H9 (cell line): ENCODE measurements around the gene RBM33. TPM values are rescaled to one million over a fixed set of nuclear protein-coding genes. Genes with fewer than 3 reads are reported as not detected.

Source experiments
- DNase-seq: peaks from one replicate; pipeline ENCODE4 v3.0.0-alpha.2; 2017
- H2AFZ ChIP-seq: one replicate; pipeline ENCODE4 v1.6.1; 2013; ENCODE audit warnings: mild to moderate bottlenecking, low read length, control low read depth, moderate library complexity
- H2AK5ac ChIP-seq: 2 replicates; pipeline ENCODE4 v1.6.1; 2013; ENCODE audit warnings: low read length, control low read depth, mixed read lengths; ENCODE audit not compliant: insufficient read length
- H2BK120ac ChIP-seq: one replicate; pipeline ENCODE4 v1.6.1; 2013; ENCODE audit warnings: low read depth, mild to moderate bottlenecking, low read length, control low read depth, inconsistent platforms; ENCODE audit not compliant: poor library complexity, severe bottlenecking
- H2BK12ac ChIP-seq: 2 replicates; pipeline ENCODE4 v1.6.1; 2013; ENCODE audit warnings: low read length, control low read depth, mixed read lengths, low read depth; ENCODE audit not compliant: insufficient read length
- H2BK15ac ChIP-seq: 2 replicates; pipeline ENCODE4 v1.6.1; 2013; ENCODE audit warnings: low read depth, low read length, control low read depth
- H2BK20ac ChIP-seq: one replicate; pipeline ENCODE4 v1.6.1; 2013; ENCODE audit warnings: low read depth, mild to moderate bottlenecking, low read length, control low read depth, inconsistent platforms; ENCODE audit not compliant: poor library complexity, severe bottlenecking
- H2BK5ac ChIP-seq: 2 replicates; pipeline ENCODE4 v1.6.1; 2013; ENCODE audit warnings: low read length, control low read depth, mixed read lengths; ENCODE audit not compliant: insufficient read length
- H3K14ac ChIP-seq: 2 replicates; pipeline ENCODE4 v1.6.1; 2013; ENCODE audit warnings: low read length, control low read depth; ENCODE audit not compliant: insufficient read depth
- H3K18ac ChIP-seq: 2 replicates; pipeline ENCODE4 v1.6.1; 2013; ENCODE audit warnings: low read depth, mild to moderate bottlenecking, mixed read lengths, low read length, control low read depth; ENCODE audit not compliant: insufficient read length
- H3K23ac ChIP-seq: 2 replicates; pipeline ENCODE4 v1.6.1; 2013; ENCODE audit warnings: low read length, control low read depth, mixed read lengths, low read depth; ENCODE audit not compliant: insufficient read length
- H3K23me2 ChIP-seq: 2 replicates; pipeline ENCODE4 v1.6.1; 2013; ENCODE audit warnings: low read depth, mild to moderate bottlenecking, mixed read lengths, low read length, control low read depth; ENCODE audit not compliant: insufficient read length, poor library complexity, severe bottlenecking
- H3K27ac ChIP-seq: 2 replicates; pipeline ENCODE4 v1.5.1; 2013; ENCODE audit warnings: low read length, control low read depth, mixed read lengths, low read depth; ENCODE audit not compliant: insufficient read length
- H3K27me3 ChIP-seq: 2 replicates; pipeline ENCODE4 v1.6.1; 2013; ENCODE audit warnings: low read length, control low read depth, inconsistent platforms; ENCODE audit not compliant: insufficient read depth
- H3K4ac ChIP-seq: 2 replicates; pipeline ENCODE4 v1.6.1; 2013; ENCODE audit warnings: low read depth, mild to moderate bottlenecking, control low read depth, inconsistent platforms, low read length, moderate library complexity
- H3K4me1 ChIP-seq: 2 replicates; pipeline ENCODE4 v1.6.1; 2013; ENCODE audit warnings: low read length, control low read depth, inconsistent platforms; ENCODE audit not compliant: insufficient read depth
- H3K4me2 ChIP-seq: 2 replicates; pipeline ENCODE4 v1.6.1; 2013; ENCODE audit warnings: low read length, control low read depth, mixed read lengths; ENCODE audit not compliant: insufficient read length, insufficient read depth
- H3K56ac ChIP-seq: 2 replicates; pipeline ENCODE4 v1.6.1; 2013; ENCODE audit warnings: low read depth, mild to moderate bottlenecking, mixed read lengths, low read length, control low read depth; ENCODE audit not compliant: insufficient read length
- H3K79me1 ChIP-seq: 2 replicates; pipeline ENCODE4 v1.6.1; 2013; ENCODE audit warnings: low read depth, mild to moderate bottlenecking, moderate library complexity, low read length, control low read depth, inconsistent platforms; ENCODE audit not compliant: insufficient read depth, poor library complexity, severe bottlenecking
- H3K79me2 ChIP-seq: 2 replicates; pipeline ENCODE4 v1.6.1; 2013; ENCODE audit warnings: low read length, control low read depth, inconsistent platforms; ENCODE audit not compliant: insufficient read depth
- H3K9ac ChIP-seq: 2 replicates; pipeline ENCODE4 v1.6.1; 2013; ENCODE audit warnings: low read length, control low read depth, mixed read lengths; ENCODE audit not compliant: insufficient read length; ENCODE audit errors: extremely low read depth
- H3K9me3 ChIP-seq: one replicate; pipeline ENCODE4 v1.6.1; 2013; ENCODE audit warnings: low read depth, low read length, inconsistent platforms; ENCODE audit not compliant: control insufficient read depth
- H3T11ph ChIP-seq: one replicate; pipeline ENCODE4 v1.6.1; 2013; ENCODE audit warnings: mild to moderate bottlenecking, low read length, control low read depth, inconsistent platforms
- H4K20me1 ChIP-seq: one replicate; pipeline ENCODE4 v1.6.1; 2013; ENCODE audit not compliant: control insufficient read depth, insufficient read length, insufficient read depth
- H4K5ac ChIP-seq: 2 replicates; pipeline ENCODE4 v1.6.1; 2013; ENCODE audit warnings: low read depth, mild to moderate bottlenecking, mixed read lengths, low read length, control low read depth; ENCODE audit not compliant: insufficient read length
- H4K8ac ChIP-seq: replicated peaks from 2 replicates; pipeline ENCODE4 v1.6.1; 2013; ENCODE audit warnings: low read length, control low read depth, mixed read lengths, low read depth; ENCODE audit not compliant: insufficient read length
- H4K91ac ChIP-seq: 2 replicates; pipeline ENCODE4 v1.6.1; 2013; ENCODE audit warnings: low read depth, mild to moderate bottlenecking, moderate library complexity, mixed read lengths, low read length, control low read depth; ENCODE audit not compliant: insufficient read length
- H3K27ac Mint-ChIP-seq, 3 experiments: 2 replicates in 2 of 3; 3 replicates in 1 of 3; pipeline ENCODE4 v1.8.0; 2020 to 2021; ENCODE audit warnings: mixed read lengths in 3 of 3, mild to moderate bottlenecking in 1 of 3, moderate library complexity in 1 of 3
- H3K27me3 Mint-ChIP-seq: 2 replicates; pipeline ENCODE4 v1.8.0; 2021; ENCODE audit warnings: low read depth, mild to moderate bottlenecking, moderate library complexity, mixed read lengths
- H3K36me3 Mint-ChIP-seq, 3 experiments: 2 replicates in 2 of 3; 3 replicates in 1 of 3; pipeline ENCODE4 v1.8.0; 2020 to 2021; ENCODE audit warnings: low read depth in 3 of 3, mixed read lengths in 3 of 3; ENCODE audit not compliant: insufficient read depth in 1 of 3
- H3K4me1 Mint-ChIP-seq, 2 experiments: 2 replicates each; pipeline ENCODE4 v1.8.0; 2020; ENCODE audit warnings: mixed read lengths in 2 of 2
- H3K4me3 Mint-ChIP-seq, 2 experiments: 2 replicates in 1 of 2; 3 replicates in 1 of 2; pipeline ENCODE4 v1.8.0; 2020 to 2021; ENCODE audit warnings: mild to moderate bottlenecking in 2 of 2, mixed read lengths in 2 of 2, moderate library complexity in 1 of 2
- H3K9me3 Mint-ChIP-seq, 2 experiments: 2 replicates in 1 of 2; 3 replicates in 1 of 2; pipeline ENCODE4 v1.8.0; 2020; ENCODE audit warnings: mild to moderate bottlenecking in 2 of 2, mixed read lengths in 2 of 2, moderate library complexity in 1 of 2
- CTCF ChIP-seq: fragments of 200-600 bp; sonication (generic); conservative IDR thresholded peaks from 3 replicates; pipeline ENCODE4 v1.8.0; 2021; ENCODE audit warnings: antibody characterized with exemption, mild to moderate bottlenecking
- WGBS: extraction: QIAGEN DNeasy Blood & Tissue Kit; methylation state at CpG from one replicate; pipeline ENCODE4 v1.1.7; 2013; ENCODE audit warnings: missing lambda C conversion rate, low lambda C conversion rate, mixed read lengths; ENCODE audit not compliant: insufficient read length; ENCODE audit errors: extremely low coverage; 5-methylcytosine and 5-hydroxymethylcytosine counted together
- total RNA-seq: library from RNA; stranded (reverse); gene quantifications from 2 replicates; pipeline ENCODE4 v1.2.1, GENCODE V29; 2021

Gene RBM33
- total RNA-seq, 1 experiment from 2014 or later: 71.3 TPM

- Histone ChIP-seq H3K23ac (no peak overlapping the region), H3K9me3 (no peaks in the 10 kb centered on the region), H4K20me1 (no peaks in the 10 kb centered on the region), H4K91ac (no peak overlapping the region), H3K14ac (no peak overlapping the region), H2AK5ac (no peak overlapping the region), H3T11ph (no peak overlapping the region), H2BK120ac (no peak overlapping the region), H2BK15ac (no peak overlapping the region), H3K27me3 (no peaks in the 10 kb centered on the region), H4K5ac (no peak overlapping the region), H3K18ac (no peak overlapping the region), H2BK20ac (no peak overlapping the region), H3K56ac (no peak overlapping the region), H3K79me1 (no peaks in the 10 kb centered on the region), H3K4me2 (no peak overlapping the region), H2BK5ac (no peak overlapping the region), H3K4ac (no peak overlapping the region), H3K79me2 (no peaks in the 10 kb centered on the region), H2BK12ac (no peak overlapping the region), H3K4me1 (peaks cover 2% of the 10 kb centered on the region; the same call in 1 of the 2 replicates), H2AFZ (no peak overlapping the region), H3K27ac (no peak overlapping the region), H4K8ac (no peak overlapping the region), H3K23me2 (no peaks in the 10 kb centered on the region), H3K9ac (no peak overlapping the region)
- Mint-ChIP-seq H3K27me3 (peaks cover 14% of the 10 kb centered on the region), H3K36me3 (peaks cover 0 to 6% (median 0%) of the 10 kb centered on the region in 3 experiments; a peak in 1 of 7 replicates), H3K9me3 (no peaks in the 10 kb centered on the region), H3K27ac (no peak overlapping the region), H3K4me1 (peaks cover 9 to 12% of the 10 kb centered on the region in 2 experiments), H3K4me3 (no peak overlapping the region)
- no peak for DNase-seq
- WGBS: no CpG with 5 or more reads among the region's 24 CpGs
- no peak for TF ChIP-seq CTCF
These were observed 42.3 kb upstream of the RBM33 start for GRCh38 chr7:155602156-155602555.
